Effector memory CD8-positive, alpha-beta T cell (primary cell): ENCODE measurements around the gene TMEM190.
A peak's percentile ranks its signal among the peaks of the same experiment; 100 is the strongest.
"Not testable (repeated sequence)": the region's sequence is repeated elsewhere in the genome, so short reads cannot be mapped to it uniquely, and the experiment has no call there.

Source experiments
- ATAC-seq: fragments of 150-1000 bp; cut with Tn5 transposase; replicated peaks from 2 replicates; pipeline ENCODE4 v1.10.0; 2021; ENCODE audit warnings: mild to moderate bottlenecking, moderate library complexity
- DNase-seq, 3 experiments: peaks; one replicate each; pipeline ENCODE4 v3.0.0; 2021
- H3K27ac Mint-ChIP-seq, 2 donors: one replicate each; pipeline ENCODE4 v1.8.0; 2022; ENCODE audit warnings: mild to moderate bottlenecking in 2 of 2, mixed read lengths in 2 of 2, moderate library complexity in 2 of 2
- H3K27me3 Mint-ChIP-seq, 2 donors: one replicate each; pipeline ENCODE4 v1.8.0; 2022; ENCODE audit warnings: mixed read lengths in 2 of 2
- H3K36me3 Mint-ChIP-seq: one replicate; pipeline ENCODE4 v1.8.0; 2022; ENCODE audit warnings: mild to moderate bottlenecking, moderate library complexity, mixed read lengths; ENCODE audit not compliant: insufficient read depth
- H3K4me1 Mint-ChIP-seq, 2 donors: one replicate each; pipeline ENCODE4 v1.8.0; 2022; ENCODE audit warnings: low read depth in 2 of 2, mixed read lengths in 2 of 2
- H3K4me3 Mint-ChIP-seq, 2 donors: one replicate each; pipeline ENCODE4 v1.8.0; 2022; ENCODE audit warnings: mild to moderate bottlenecking in 2 of 2, mixed read lengths in 2 of 2, moderate library complexity in 2 of 2
- H3K9me3 Mint-ChIP-seq, 2 donors: one replicate each; pipeline ENCODE4 v1.8.0; 2022; ENCODE audit warnings: mixed read lengths in 2 of 2
- total RNA-seq, 9 experiments: gene quantifications; one replicate each; lab custom pipeline; 2026; lab: John Stamatoyannopoulos, UW

The TMEM190 gene
- total RNA-seq = 0 to 0.06 (median 0) reads per million in 9 experiments

DNA sequence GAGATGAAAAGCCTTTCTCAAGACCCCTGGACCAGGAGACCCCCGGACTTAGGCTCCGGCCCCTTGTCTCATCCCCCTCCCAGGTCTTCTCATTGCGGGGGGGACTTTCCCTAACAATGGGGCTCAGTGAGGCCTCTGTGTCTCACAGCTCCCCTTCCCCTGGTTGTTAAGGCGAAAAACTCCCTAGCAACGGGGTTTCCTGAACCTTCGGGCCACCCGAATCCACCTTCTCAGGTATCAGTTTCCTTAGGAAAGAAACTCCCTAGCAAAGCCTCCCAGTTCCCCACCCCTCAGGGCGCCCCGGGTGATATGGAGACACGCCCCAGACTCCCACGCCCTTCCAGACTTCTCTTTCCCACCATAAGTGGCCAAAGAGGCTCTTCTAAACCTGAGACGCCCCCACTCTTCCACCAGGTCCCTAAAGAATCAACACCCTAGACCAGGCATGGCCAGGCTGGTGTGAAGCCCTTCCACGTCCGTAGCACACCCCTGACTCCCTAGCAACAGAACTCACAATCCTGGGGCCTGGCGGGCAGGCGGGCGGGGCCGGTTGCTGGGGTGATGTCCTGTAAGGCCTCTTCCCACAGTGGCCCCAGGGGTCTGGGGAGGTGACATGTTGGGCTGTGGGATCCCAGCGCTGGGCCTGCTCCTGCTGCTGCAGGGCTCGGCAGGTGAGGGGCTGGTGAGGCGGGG, at the start of gene TMEM190:
Gene TMEM190 (plus strand): TSS at position 586 of the 693 bp plus-strand sequence. CDS start 28 bp downstream, at position 614.
- ATAC-seq (no peak), DNase-seq (no peak)
- peak within 1 kb of the TSS in 1 of 2 donors; percentile 65 for H3K27ac Mint-ChIP-seq
- H3K36me3 Mint-ChIP-seq = peaks cover 8% of the 10 kb centered on the region
- peaks cover 24 to 49% of the 10 kb centered on the region in 2 donors for H3K27me3 Mint-ChIP-seq
- H3K9me3 Mint-ChIP-seq = no peaks in the 10 kb centered on the region
- H3K4me3 Mint-ChIP-seq = no peak within 1 kb of the TSS
- peaks cover 0 to 4% of the 10 kb centered on the region in 2 donors for H3K4me1 Mint-ChIP-seq

DNA sequence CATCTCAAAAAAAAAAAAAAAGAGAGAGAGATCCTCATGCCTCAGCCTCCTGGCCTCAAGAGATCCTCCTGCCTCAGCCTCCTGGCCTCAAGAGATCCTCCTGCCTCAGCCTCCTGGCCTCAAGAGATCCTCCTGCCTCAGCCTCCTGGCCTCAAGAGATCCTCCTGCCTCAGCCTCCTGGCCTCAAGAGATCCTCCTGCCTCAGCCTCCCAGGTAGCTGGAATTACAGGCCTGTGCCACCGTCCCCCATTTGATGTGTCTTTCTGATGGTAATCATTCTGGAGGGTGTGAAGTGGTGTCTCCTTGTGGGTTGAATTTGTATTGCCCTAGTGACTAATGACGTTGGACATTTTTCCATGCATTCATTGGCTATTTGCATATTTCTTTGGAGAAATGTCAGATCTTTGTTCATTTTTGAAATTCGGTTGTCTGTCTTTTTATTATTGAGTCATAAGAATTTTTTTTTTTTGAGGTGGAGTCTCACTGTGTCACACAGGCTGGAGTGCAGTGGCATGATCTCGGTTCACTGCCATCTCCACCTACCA, 47.8 kb upstream of the TMEM190 start:
- H3K27me3 Mint-ChIP-seq = peaks cover 14 to 24% of the 10 kb centered on the region in 2 donors
- not testable (repeated sequence) for H3K27ac Mint-ChIP-seq, H3K9me3 Mint-ChIP-seq, DNase-seq, H3K36me3 Mint-ChIP-seq, H3K4me1 Mint-ChIP-seq, H3K4me3 Mint-ChIP-seq
- peak; percentile 36 for ATAC-seq

DNA sequence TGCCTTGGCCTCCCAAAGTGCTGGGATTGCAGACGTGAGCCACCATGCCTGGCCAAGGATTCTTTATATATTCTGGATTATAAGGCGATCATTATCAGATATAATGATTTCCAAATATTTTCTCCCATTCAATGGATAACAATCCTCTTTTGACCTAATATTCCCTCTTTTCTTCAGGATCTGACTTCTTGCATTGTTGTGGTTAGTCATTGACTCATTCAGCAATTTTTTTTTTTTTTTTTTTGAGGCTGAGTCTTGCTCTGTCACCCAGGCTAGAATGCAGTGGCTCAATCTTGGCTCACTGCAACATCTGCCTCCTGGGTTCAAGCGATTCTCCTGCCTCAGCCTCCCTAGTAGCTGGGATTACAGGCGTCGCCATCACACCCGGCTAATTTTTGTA, 46.8 kb upstream of the TMEM190 start:
- H3K4me3 Mint-ChIP-seq, H3K36me3 Mint-ChIP-seq, DNase-seq, ATAC-seq, H3K4me1 Mint-ChIP-seq, H3K27ac Mint-ChIP-seq, H3K9me3 Mint-ChIP-seq: not testable (repeated sequence)
- H3K27me3 Mint-ChIP-seq = peaks cover 21 to 28% of the 10 kb centered on the region in 2 donors

DNA sequence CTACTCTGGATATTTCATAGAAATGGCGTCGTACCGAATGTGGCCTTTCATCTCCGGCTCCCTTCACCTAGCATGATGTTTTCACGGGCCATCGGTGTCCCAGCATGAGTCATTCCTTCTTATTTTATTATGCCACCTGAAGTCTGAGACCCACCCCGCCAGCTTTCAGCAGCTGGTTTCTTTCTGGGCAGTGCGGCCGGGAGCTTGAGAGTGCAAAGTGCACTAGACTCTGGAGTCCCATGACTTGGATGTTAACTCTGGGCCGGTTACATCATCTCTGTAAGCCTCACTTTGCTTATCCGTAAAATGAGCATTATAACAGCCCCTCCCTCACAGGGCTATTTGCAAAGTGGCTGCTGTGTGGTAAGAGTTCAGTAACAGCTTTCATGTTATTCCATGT, 42.8 kb upstream of the TMEM190 start:
- peaks cover 33 to 39% of the 10 kb centered on the region in 2 donors for H3K27me3 Mint-ChIP-seq
- peaks cover 5 to 7% of the 10 kb centered on the region in 2 donors for H3K4me1 Mint-ChIP-seq
- H3K27ac Mint-ChIP-seq = no peak overlapping the region
- no peak overlapping the region for H3K4me3 Mint-ChIP-seq
- no peak for ATAC-seq
- peaks cover 21% of the 10 kb centered on the region for H3K36me3 Mint-ChIP-seq
- no peaks in the 10 kb centered on the region for H3K9me3 Mint-ChIP-seq
- DNase-seq = no peak

DNA sequence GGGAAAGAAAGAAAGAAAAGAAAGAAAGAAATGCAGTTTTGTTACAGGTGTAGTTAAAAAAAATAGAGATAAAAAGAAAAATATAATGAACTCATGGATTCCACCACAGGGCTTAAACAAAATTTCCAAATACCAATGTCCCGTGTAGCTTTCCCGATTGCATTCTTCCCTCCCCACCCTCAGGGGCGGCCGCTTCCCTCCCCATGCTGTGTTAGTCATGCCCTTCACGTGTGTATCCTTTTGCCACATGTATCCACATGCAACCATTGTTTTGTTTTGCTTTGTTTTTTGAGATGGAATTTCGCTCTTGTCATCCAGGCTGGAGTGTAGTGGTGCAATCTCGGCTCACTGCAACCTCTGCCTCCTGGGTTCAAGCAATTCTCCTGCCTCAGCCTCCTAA, 40.5 kb upstream of the TMEM190 start:
- DNase-seq (no peak), ATAC-seq (no peak)
- Mint-ChIP-seq H3K36me3 (peaks cover 42% of the 10 kb centered on the region), H3K27me3 (peaks cover 30 to 39% of the 10 kb centered on the region in 2 donors), H3K4me1 (peaks cover 14 to 25% of the 10 kb centered on the region in 2 donors), H3K9me3 (no peaks in the 10 kb centered on the region), H3K4me3 (no peak overlapping the region), H3K27ac (no peak overlapping the region)

DNA sequence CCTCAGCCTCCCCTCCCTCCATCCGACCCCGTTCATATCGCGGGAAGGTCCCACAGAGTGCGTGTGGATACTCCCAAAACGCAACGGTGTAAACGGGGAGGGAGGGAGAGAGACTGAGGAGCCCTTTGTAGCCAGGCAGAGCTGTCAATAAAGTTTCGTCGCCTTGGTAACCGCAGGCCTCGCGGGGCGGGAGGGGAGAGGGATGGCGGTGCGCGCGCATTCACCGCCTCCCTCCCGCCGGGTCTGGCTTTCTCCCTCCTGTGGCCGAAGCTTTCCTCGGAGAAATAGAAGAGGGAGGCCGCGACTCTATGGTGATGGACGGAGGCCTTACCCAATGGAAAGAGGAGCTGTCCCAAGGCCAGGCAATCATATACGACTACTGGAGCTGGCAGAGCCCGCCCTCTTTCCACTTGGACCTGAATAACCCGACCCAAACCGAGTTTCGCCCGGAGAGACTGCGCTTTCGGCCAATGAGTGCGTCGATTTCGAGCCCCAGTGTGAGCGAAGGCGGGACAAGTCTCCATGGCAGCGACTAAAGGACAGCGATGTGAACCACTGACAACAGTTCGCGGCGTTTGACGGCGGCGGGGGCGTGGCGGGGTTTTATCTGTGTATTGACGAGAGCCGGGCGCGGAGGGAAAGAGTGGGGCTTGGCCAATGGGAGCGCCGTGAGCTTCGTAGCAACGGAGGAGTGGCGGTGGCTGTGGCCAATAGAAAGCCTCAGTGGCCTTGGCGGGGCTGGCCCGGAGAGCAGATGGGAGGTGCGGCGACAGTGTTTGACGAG, 37.3 kb upstream of the TMEM190 start, which contains the start of gene KMT5C:
Gene KMT5C (plus strand): TSS at position 772 of the 784 bp plus-strand sequence. CDS start 2,061 bp downstream, outside the sequence.
- Mint-ChIP-seq H3K27ac (peak within 1 kb of the TSS; percentile 99 to 100), H3K27me3 (peaks cover 21 to 29% of the 10 kb centered on the region in 2 donors), H3K4me1 (peaks cover 16 to 25% of the 10 kb centered on the region in 2 donors), H3K4me3 (peak within 1 kb of the TSS; percentile 75 to 94), H3K36me3 (peaks cover 48% of the 10 kb centered on the region), H3K9me3 (no peaks in the 10 kb centered on the region)
- ATAC-seq = peak; percentile 69
- DNase-seq = peak; percentile 100

DNA sequence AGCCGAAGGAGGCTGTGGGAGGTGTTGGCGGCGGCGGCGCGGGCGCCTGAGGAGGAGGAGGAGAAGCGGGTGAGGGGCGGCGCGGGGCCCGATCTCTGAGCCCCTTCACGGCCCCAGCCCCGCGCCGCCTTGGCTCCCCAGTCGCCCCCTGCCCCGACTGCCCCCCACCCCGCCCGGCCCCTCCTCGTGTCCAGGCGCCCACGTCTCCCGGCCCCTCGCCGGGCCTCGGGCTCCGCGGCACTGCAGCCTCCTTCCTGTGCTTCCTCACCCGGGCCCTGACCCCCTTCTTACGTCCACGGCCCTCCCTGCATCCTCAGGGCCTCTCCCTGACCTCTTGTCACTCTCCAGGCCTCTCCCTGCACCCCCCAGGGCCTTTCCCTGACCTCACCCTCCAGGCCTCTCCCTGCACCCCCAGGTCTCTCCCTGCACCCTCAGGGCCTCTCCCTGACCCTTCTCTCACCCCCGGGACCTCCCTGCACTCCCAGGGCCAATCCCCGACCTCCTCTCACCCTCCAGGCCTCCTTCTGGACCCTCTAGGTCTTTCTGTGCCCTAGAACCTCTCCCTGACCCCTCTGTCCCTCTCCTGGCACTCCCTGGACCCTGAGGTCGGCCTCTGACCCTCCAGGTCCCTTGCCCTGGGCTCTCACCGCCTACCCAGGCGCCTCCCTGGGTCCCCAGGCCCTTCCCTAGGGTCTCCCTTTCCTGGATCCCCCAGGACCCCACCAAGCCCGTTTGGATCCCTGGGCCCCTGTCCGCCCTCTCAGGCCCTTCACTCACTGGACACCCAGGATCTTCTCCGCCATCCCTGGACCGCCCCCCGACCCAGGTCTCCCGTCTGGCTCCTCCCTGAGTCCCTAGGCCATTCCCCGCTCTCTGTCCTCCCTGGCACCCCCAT, 36.5 kb upstream of the TMEM190 start:
- Mint-ChIP-seq H3K4me1 (peaks cover 16 to 25% of the 10 kb centered on the region in 2 donors), H3K4me3 (peak overlapping the region; percentile 75 to 94), H3K27me3 (peaks cover 13 to 22% of the 10 kb centered on the region in 2 donors), H3K27ac (peak overlapping the region; percentile 99 to 100), H3K9me3 (no peaks in the 10 kb centered on the region), H3K36me3 (peaks cover 54% of the 10 kb centered on the region)
- DNase-seq (peak; percentile 33 to 36 (median 35)), ATAC-seq (no peak)

DNA sequence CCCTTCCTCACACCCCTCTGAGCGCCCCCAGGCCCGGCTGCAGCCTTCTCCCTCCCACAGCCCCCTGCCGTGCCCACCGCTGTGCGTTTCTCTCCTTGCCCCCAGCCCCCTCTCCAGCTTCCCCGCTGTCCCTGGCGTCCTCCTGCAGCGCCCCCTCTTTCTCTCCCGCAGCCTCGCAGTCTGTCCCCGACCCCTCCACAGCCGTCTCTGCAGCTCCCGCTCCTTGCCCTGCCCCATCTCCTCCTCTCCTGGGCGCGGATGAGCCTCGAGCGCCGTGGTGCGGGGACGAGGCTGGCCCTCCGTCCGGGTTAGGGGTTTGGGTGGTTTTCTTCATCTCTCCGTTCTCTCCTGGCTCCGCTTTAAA, 35.9 kb upstream of the TMEM190 start:
- Mint-ChIP-seq H3K27me3 (peaks cover 7 to 18% of the 10 kb centered on the region in 2 donors), H3K27ac (peak overlapping the region; percentile 99 to 100), H3K9me3 (no peaks in the 10 kb centered on the region), H3K36me3 (peaks cover 59% of the 10 kb centered on the region), H3K4me3 (peak overlapping the region; percentile 75 to 94), H3K4me1 (peaks cover 16 to 25% of the 10 kb centered on the region in 2 donors)
- ATAC-seq (no peak), DNase-seq (no peak)

DNA sequence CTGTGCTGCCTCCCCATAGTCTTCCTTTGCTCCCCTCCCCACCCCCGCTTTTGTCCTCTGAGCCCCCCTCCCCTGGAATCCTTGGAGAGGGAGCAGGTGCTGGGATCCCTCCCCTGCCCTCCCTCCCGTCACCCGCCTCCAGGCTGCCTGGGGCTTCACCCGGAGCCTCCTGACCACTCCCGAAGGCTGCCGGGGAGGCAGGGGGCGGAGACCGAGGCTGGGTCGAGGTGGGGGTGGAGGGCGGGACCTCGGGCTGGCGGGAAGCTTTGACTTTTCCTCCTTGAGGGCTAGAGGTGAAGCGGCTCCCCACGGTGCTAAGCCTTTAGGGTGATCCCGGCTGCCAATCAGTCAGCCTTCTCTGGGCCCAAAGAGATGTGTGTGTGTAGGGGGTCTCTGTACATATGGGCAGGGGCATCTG, 35.4 kb upstream of the TMEM190 start:
- peaks cover 6 to 18% of the 10 kb centered on the region in 2 donors for H3K27me3 Mint-ChIP-seq
- H3K36me3 Mint-ChIP-seq = peaks cover 59% of the 10 kb centered on the region
- H3K4me1 Mint-ChIP-seq = peaks cover 16 to 25% of the 10 kb centered on the region in 2 donors
- no peak for ATAC-seq
- H3K27ac Mint-ChIP-seq = peak overlapping the region; percentile 99 to 100
- H3K9me3 Mint-ChIP-seq = no peaks in the 10 kb centered on the region
- H3K4me3 Mint-ChIP-seq = peak overlapping the region; percentile 75 to 94
- DNase-seq = no peak

DNA sequence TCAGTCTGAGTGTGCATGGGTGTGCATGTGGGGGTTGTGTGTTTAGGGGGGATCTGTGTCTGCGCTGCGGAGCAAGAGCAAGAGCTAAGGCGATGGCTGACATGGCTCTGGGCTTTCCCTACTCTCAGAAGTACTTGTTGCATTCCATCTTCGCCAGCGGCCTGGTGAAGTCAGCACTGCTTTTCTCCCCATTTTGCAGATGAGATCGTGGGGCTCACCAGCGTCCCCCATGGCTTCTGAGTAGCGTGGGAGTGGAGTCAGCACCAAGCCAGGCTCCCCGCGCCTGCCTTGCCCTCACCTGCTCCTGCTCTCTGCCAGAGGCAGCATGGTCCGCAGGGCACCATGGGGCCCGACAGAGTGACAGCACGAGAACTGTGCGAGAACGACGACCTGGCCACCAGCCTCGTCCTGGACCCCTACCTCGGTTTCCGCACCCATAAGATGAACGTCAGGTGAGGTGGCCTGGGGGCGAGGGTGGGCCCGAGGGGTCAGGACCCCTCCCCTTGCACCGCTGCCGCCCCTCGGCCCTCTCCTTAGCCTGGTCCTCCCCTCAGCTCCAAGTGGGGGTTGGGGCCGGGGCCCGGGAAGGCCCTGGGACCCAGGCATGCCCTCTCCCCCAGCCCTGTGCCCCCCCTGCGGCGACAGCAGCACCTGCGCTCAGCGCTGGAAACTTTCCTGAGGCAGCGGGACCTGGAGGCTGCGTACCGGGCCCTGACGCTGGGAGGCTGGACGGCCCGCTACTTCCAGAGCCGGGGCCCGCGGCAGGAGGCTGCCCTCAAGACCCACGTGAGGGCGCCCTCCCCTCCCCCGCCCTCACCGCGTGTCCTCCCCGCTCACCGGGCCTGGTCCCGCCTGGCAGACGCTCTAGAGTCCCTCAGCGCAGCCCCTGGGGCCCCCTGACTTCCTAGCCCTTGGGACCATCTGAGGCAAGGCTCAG, 34.8 kb upstream of the TMEM190 start:
- no peaks in the 10 kb centered on the region for H3K9me3 Mint-ChIP-seq
- H3K36me3 Mint-ChIP-seq = peaks cover 58% of the 10 kb centered on the region
- peaks cover 6 to 14% of the 10 kb centered on the region in 2 donors for H3K27me3 Mint-ChIP-seq
- ATAC-seq (no peak), DNase-seq (no peak)
- peaks cover 16 to 25% of the 10 kb centered on the region in 2 donors for H3K4me1 Mint-ChIP-seq
- H3K4me3 Mint-ChIP-seq = peak overlapping the region; percentile 75 to 94
- H3K27ac Mint-ChIP-seq = peak overlapping the region; percentile 99 to 100

DNA sequence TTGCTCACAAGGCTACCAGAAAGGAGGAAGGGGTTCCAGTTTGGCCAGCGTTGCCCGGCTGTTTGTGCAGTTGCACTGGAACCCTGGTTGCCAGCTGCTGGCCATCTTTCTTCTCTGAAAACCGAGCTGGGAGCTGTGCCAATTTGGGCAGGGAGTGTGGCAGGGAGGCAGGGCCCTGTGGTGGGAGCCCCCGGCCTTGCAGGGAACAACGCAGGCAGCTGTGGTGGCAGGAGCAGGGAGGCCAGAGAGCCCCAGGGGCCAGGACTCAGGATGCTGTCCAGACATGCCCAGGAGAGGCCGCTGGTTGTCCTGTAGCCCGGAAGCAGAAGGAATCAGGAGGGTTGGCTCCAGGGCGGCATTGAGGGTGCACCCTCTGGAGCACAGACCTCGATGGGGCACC, 32.2 kb upstream of the TMEM190 start:
- no peak overlapping the region for H3K4me3 Mint-ChIP-seq
- no peaks in the 10 kb centered on the region for H3K27me3 Mint-ChIP-seq
- DNase-seq = no peak
- ATAC-seq = no peak
- peaks cover 11 to 15% of the 10 kb centered on the region in 2 donors for H3K4me1 Mint-ChIP-seq
- peaks cover 37% of the 10 kb centered on the region for H3K36me3 Mint-ChIP-seq
- peak overlapping the region in 1 of 2 donors; percentile 62 for H3K27ac Mint-ChIP-seq
- H3K9me3 Mint-ChIP-seq = no peaks in the 10 kb centered on the region
